Neuronal stem cell (in vitro differentiated cells): Measurements from ENCODE around the gene CCDC144A.
"Not testable (repeated sequence)": the region's sequence is repeated elsewhere in the genome, so short reads cannot be mapped to it uniquely, and the experiment has no call there.

Experiments
- DNase-seq: peaks from one replicate; pipeline ENCODE4 v3.0.0-alpha.2; 2013; ENCODE audit warnings: low spot score
- H2AFZ ChIP-seq: one replicate; pipeline ENCODE4 v1.6.1; 2013; ENCODE audit warnings: mild to moderate bottlenecking, low read length, inconsistent platforms
- H2AK5ac ChIP-seq: 2 replicates; pipeline ENCODE4 v1.6.1; 2013; ENCODE audit warnings: low read depth, mild to moderate bottlenecking, inconsistent platforms, low read length, moderate library complexity, mixed read lengths
- H2BK120ac ChIP-seq: 2 replicates; pipeline ENCODE4 v1.6.1; 2013; ENCODE audit warnings: low read depth, mild to moderate bottlenecking, inconsistent platforms, low read length, moderate library complexity, mixed read lengths
- H2BK12ac ChIP-seq: one replicate; pipeline ENCODE4 v1.6.1; 2013; ENCODE audit warnings: low read length, inconsistent platforms
- H2BK15ac ChIP-seq: 2 replicates; pipeline ENCODE4 v1.6.1; 2013; ENCODE audit warnings: mild to moderate bottlenecking, low read length, inconsistent platforms, mixed read lengths
- H2BK5ac ChIP-seq: one replicate; pipeline ENCODE4 v1.6.1; 2013; ENCODE audit warnings: inconsistent platforms, mild to moderate bottlenecking, low read length, moderate library complexity
- H3K14ac ChIP-seq: one replicate; pipeline ENCODE4 v1.6.1; 2013; ENCODE audit warnings: low read length, inconsistent platforms
- H3K18ac ChIP-seq: 2 replicates; pipeline ENCODE4 v1.6.1; 2013; ENCODE audit warnings: low read length, inconsistent platforms
- H3K23ac ChIP-seq: 2 replicates; pipeline ENCODE4 v1.6.1; 2013; ENCODE audit warnings: low read depth, mild to moderate bottlenecking, mixed read lengths, low read length, inconsistent platforms; ENCODE audit not compliant: poor library complexity
- H3K27ac ChIP-seq: replicated peaks from 3 replicates; pipeline ENCODE4 v1.5.1; 2013; ENCODE audit warnings: low read length, inconsistent platforms
- H3K27me3 ChIP-seq, 3 experiments: 2 replicates each; pipeline ENCODE4 v1.6.1; 2013; ENCODE audit warnings: low read length in 3 of 3, mild to moderate bottlenecking in 2 of 3, inconsistent platforms in 1 of 3, low read depth in 1 of 3, mixed read lengths in 1 of 3, moderate library complexity in 1 of 3; ENCODE audit not compliant: control insufficient read depth in 3 of 3, insufficient read depth in 3 of 3
- H3K36me3 ChIP-seq, 2 donors: replicated peaks in 1 of 2; 2 replicates each; pipeline ENCODE4 v1.6.1; 2013; ENCODE audit warnings: low read length in 2 of 2; ENCODE audit not compliant: control insufficient read depth in 2 of 2, insufficient read depth in 2 of 2
- H3K4ac ChIP-seq: 2 replicates; pipeline ENCODE4 v1.6.1; 2013; ENCODE audit warnings: inconsistent platforms, mild to moderate bottlenecking, low read length, moderate library complexity
- H3K4me1 ChIP-seq, 2 donors: 1 replicate in 1 of 2; 2 replicates in 1 of 2; pipeline ENCODE4 v1.6.1; 2013; ENCODE audit warnings: low read length in 2 of 2, low read depth in 1 of 2; ENCODE audit not compliant: control insufficient read depth in 2 of 2, insufficient read depth in 1 of 2
- H3K4me2 ChIP-seq: one replicate; pipeline ENCODE4 v1.6.1; 2013; ENCODE audit warnings: mild to moderate bottlenecking, low read length, inconsistent platforms; ENCODE audit not compliant: insufficient read depth, poor library complexity, severe bottlenecking
- H3K4me3 ChIP-seq, 2 donors: 2 replicates each; pipeline ENCODE4 v1.5.1; 2013; ENCODE audit warnings: low read length in 2 of 2, mild to moderate bottlenecking in 2 of 2, inconsistent platforms in 1 of 2, moderate library complexity in 1 of 2
- H3K79me1 ChIP-seq: one replicate; pipeline ENCODE4 v1.6.1; 2013; ENCODE audit warnings: low read depth, mild to moderate bottlenecking, inconsistent platforms, low read length, moderate library complexity
- H3K9ac ChIP-seq: one replicate; pipeline ENCODE4 v1.6.1; 2013; ENCODE audit warnings: mild to moderate bottlenecking, low read depth, low read length, inconsistent platforms; ENCODE audit not compliant: poor library complexity
- H3K9me3 ChIP-seq, 2 donors: replicated peaks in 1 of 2; 2 replicates each; pipeline versions ENCODE3 to v1.6.1; 2013; ENCODE audit warnings: low read length in 2 of 2, mild to moderate bottlenecking in 2 of 2, inconsistent platforms in 1 of 2, low read depth in 1 of 2, mixed read lengths in 1 of 2, moderate library complexity in 1 of 2; ENCODE audit not compliant: control insufficient read depth in 2 of 2, insufficient read depth in 1 of 2
- H4K8ac ChIP-seq: one replicate; pipeline ENCODE4 v1.6.1; 2013; ENCODE audit warnings: low read depth, mild to moderate bottlenecking, inconsistent platforms, low read length, moderate library complexity
- H4K91ac ChIP-seq: one replicate; pipeline ENCODE4 v1.6.1; 2013; ENCODE audit warnings: low read length, low read depth, mild to moderate bottlenecking, inconsistent platforms; ENCODE audit not compliant: poor library complexity
- WGBS, 2 donors: extraction: QIAGEN DNeasy Blood & Tissue Kit; methylation state at CpG; one replicate each; pipeline ENCODE4 v1.1.7; 2013; ENCODE audit warnings: missing lambda C conversion rate in 2 of 2, mixed read lengths in 1 of 2; ENCODE audit not compliant: insufficient read length in 2 of 2, insufficient replicate concordance in 1 of 2; ENCODE audit errors: extremely low coverage in 2 of 2; 5-methylcytosine and 5-hydroxymethylcytosine counted together

CCDC144A gene

GRCh38 chr17:16814439-16814838 is 124.4 kb downstream of the CCDC144A start:
- Histone ChIP-seq H3K9me3 (no peaks in the 10 kb centered on the region), H3K4me2 (no peak overlapping the region), H2BK15ac (no peak overlapping the region), H4K8ac (no peak overlapping the region), H3K79me1 (no peaks in the 10 kb centered on the region), H3K4me1 (no peaks in the 10 kb centered on the region), H3K9ac (no peak overlapping the region), H3K18ac (no peak overlapping the region), H3K23ac (no peak overlapping the region), H2AFZ (no peak overlapping the region), H2BK5ac (no peak overlapping the region), H3K4me3 (no peak overlapping the region), H4K91ac (no peak overlapping the region), H3K14ac (no peak overlapping the region), H2BK120ac (no peak overlapping the region), H3K36me3 (no peaks in the 10 kb centered on the region), H3K27me3 (peaks cover 0 to 3% (median 0%) of the 10 kb centered on the region in 3 experiments), H2AK5ac (no peak overlapping the region), H3K4ac (no peak overlapping the region), H2BK12ac (no peak overlapping the region), H3K27ac (no peak overlapping the region)
- DNase-seq: no peak
- no CpG with 5 or more reads among the region's 7 CpGs for WGBS, 2 donors

- H3K9me3 ChIP-seq: no peaks in the 10 kb centered on the region
- H3K23ac ChIP-seq: no peak overlapping the region
- no peak overlapping the region for H2BK12ac ChIP-seq
- no peak overlapping the region for H3K18ac ChIP-seq
- no peaks in the 10 kb centered on the region for H3K36me3 ChIP-seq
- no peak overlapping the region for H3K9ac ChIP-seq
- no peak for DNase-seq
- H4K91ac ChIP-seq: no peak overlapping the region
- no peak overlapping the region for H2AFZ ChIP-seq
- no peak overlapping the region for H2AK5ac ChIP-seq
- H3K14ac ChIP-seq: no peak overlapping the region
- H3K27me3 ChIP-seq: peaks cover 0 to 3% (median 0%) of the 10 kb centered on the region in 3 experiments
- H3K27ac ChIP-seq: no peak overlapping the region
- H3K4me1 ChIP-seq: no peaks in the 10 kb centered on the region
- H3K4me3 ChIP-seq: no peak overlapping the region
- H3K79me1 ChIP-seq: no peaks in the 10 kb centered on the region
- no peak overlapping the region for H3K4me2 ChIP-seq
- H2BK120ac ChIP-seq: no peak overlapping the region
- no peak overlapping the region for H2BK5ac ChIP-seq
- no peak overlapping the region for H4K8ac ChIP-seq
- H3K4ac ChIP-seq: no peak overlapping the region
- no peak overlapping the region for H2BK15ac ChIP-seq
- WGBS, 2 donors: no CpG with 5 or more reads among the region's 7 CpGs
Measured at GRCh38 chr17:16817201-16817600, 127.2 kb downstream of the CCDC144A start.

DNA sequence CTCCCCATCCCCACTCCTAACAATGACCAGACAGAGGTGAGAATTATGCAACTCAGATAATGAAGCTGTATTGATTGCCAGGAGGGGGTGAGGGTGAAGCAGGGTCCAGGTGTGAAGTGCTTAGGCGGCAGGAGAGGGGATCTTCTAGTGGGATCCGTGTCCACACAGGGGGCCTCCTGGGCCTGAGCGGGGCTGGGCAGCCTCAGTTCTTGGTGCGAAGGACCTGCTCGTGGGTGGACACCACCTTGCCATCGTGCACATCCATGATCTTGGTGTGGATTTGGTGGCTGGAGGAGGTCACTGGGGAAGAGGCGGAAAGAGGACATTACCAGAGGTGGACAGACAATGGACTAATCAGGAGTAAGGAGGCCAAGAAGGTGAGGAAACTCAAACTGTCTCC is 127.9 kb downstream of the CCDC144A start:
- H3K4me2 ChIP-seq, H2AFZ ChIP-seq, H3K4me1 ChIP-seq, H3K23ac ChIP-seq, H3K4me3 ChIP-seq, H2BK12ac ChIP-seq, H3K18ac ChIP-seq, H4K8ac ChIP-seq, H3K4ac ChIP-seq, H4K91ac ChIP-seq, H3K27me3 ChIP-seq, H3K9ac ChIP-seq, H3K14ac ChIP-seq, H3K9me3 ChIP-seq, H2BK15ac ChIP-seq, H3K79me1 ChIP-seq, H2BK5ac ChIP-seq, H3K36me3 ChIP-seq, DNase-seq, H3K27ac ChIP-seq, H2BK120ac ChIP-seq, H2AK5ac ChIP-seq: not testable (repeated sequence)
- WGBS, 2 donors: no CpG with 5 or more reads among the region's 7 CpGs

- Histone ChIP-seq H3K27me3 (peaks cover 0 to 3% (median 0%) of the 10 kb centered on the region in 3 experiments), H2AK5ac (no peak overlapping the region), H3K4me1 (no peaks in the 10 kb centered on the region), H3K14ac (no peak overlapping the region), H3K9ac (no peak overlapping the region), H3K18ac (no peak overlapping the region), H3K36me3 (no peaks in the 10 kb centered on the region), H3K9me3 (no peaks in the 10 kb centered on the region), H2BK15ac (no peak overlapping the region), H2BK12ac (no peak overlapping the region), H3K79me1 (no peaks in the 10 kb centered on the region), H2BK5ac (no peak overlapping the region), H3K4me3 (no peak overlapping the region), H2AFZ (no peak overlapping the region), H2BK120ac (no peak overlapping the region), H3K4ac (no peak overlapping the region), H3K27ac (no peak overlapping the region), H4K8ac (no peak overlapping the region), H3K4me2 (no peak overlapping the region), H4K91ac (no peak overlapping the region), H3K23ac (no peak overlapping the region)
- WGBS, 2 donors: no CpG with 5 or more reads among the region's 5 CpGs
- DNase-seq: no peak
Measured at GRCh38 chr17:16818340-16818739, 128.3 kb downstream of the CCDC144A start.
